Measurements from ENCODE around the gene TRIM26.

GRCh38 chr6:30260036-30260504, 46.9 kb upstream of the TRIM26 start:
- TF ChIP-seq, protein P1, sequence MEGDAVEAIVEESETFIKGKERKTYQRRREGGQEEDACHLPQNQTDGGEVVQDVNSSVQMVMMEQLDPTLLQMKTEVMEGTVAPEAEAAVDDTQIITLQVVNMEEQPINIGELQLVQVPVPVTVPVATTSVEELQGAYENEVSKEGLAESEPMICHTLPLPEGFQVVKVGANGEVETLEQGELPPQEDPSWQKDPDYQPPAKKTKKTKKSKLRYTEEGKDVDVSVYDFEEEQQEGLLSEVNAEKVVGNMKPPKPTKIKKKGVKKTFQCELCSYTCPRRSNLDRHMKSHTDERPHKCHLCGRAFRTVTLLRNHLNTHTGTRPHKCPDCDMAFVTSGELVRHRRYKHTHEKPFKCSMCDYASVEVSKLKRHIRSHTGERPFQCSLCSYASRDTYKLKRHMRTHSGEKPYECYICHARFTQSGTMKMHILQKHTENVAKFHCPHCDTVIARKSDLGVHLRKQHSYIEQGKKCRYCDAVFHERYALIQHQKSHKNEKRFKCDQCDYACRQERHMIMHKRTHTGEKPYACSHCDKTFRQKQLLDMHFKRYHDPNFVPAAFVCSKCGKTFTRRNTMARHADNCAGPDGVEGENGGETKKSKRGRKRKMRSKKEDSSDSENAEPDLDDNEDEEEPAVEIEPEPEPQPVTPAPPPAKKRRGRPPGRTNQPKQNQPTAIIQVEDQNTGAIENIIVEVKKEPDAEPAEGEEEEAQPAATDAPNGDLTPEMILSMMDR (IDR thresholded peaks at IDR 0.05), result no peak
- no peak for TF ChIP-seq POLR2A (IDR thresholded peaks at IDR 0.05)
